Activated naive CD4-positive, alpha-beta T cell treated with anti-CD3 and anti-CD28 coated beads, Interleukin-2, amount 50 U/mL, for 24 hours (primary cell): ENCODE results near the gene KLRF1.
A peak's percentile ranks its signal among the peaks of the same experiment; 100 is the strongest.

Source experiments
- H3K27ac Mint-ChIP-seq: one replicate; pipeline ENCODE4 v1.8.0; 2021; ENCODE audit warnings: mild to moderate bottlenecking, mixed read lengths
- H3K27me3 Mint-ChIP-seq: one replicate; pipeline ENCODE4 v1.8.0; 2021; ENCODE audit warnings: mixed read lengths
- H3K36me3 Mint-ChIP-seq: one replicate; pipeline ENCODE4 v1.8.0; 2021; ENCODE audit warnings: mixed read lengths
- H3K4me1 Mint-ChIP-seq: one replicate; pipeline ENCODE4 v1.8.0; 2021; ENCODE audit warnings: mixed read lengths
- H3K4me3 Mint-ChIP-seq: one replicate; pipeline ENCODE4 v1.8.0; 2021; ENCODE audit warnings: mild to moderate bottlenecking, mixed read lengths
- H3K9me3 Mint-ChIP-seq: one replicate; pipeline ENCODE4 v1.8.0; 2021; ENCODE audit warnings: mixed read lengths

Gene KLRF1

DNA sequence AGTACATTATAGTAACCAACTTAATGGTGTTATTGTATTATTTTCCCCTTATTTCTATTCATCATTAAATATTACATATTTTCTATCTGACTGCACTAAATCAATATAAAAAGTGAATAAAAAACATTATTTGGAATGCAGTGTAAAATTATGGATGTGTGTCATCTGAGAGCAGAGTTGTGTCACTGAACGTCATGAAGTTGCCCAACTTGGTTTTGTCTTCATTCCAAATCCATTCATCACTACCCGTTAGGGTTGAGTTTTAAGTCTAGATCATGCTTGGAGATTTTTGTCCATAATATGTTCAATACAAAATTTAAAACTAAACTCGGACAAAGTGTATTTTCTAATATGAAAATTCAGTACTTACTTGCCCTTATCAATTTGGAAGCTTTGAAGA, 16.1 kb downstream of the KLRF1 start:
- Mint-ChIP-seq H3K4me3 (no peak overlapping the region), H3K36me3 (peaks cover 6% of the 10 kb centered on the region), H3K4me1 (no peaks in the 10 kb centered on the region), H3K9me3 (peaks cover 5% of the 10 kb centered on the region), H3K27me3 (no peaks in the 10 kb centered on the region), H3K27ac (no peak overlapping the region)

DNA sequence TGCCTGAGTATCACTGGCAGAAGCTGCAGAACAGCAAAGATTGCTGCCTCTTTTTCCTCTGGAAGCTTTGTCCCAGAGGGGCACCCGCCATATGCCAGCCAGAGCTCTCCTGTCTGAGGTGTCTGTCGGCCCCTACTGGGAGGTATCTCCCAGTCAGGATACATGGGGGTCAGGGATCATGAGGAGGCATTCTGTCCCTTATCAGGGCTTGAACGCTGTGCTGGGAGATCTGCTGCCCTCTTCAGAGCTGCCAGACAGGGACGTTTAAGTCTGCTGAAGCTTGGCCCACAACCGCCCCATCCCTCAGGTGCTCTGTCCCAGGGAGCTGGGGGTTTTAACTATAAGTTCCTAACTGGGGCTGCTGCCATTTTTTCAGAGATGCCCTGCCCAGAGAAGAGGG, 21.6 kb downstream of the KLRF1 start:
- Mint-ChIP-seq H3K9me3 (peaks cover 5% of the 10 kb centered on the region), H3K36me3 (peaks cover 33% of the 10 kb centered on the region), H3K27ac (no peak overlapping the region), H3K4me3 (no peak overlapping the region), H3K27me3 (no peaks in the 10 kb centered on the region), H3K4me1 (peaks cover 12% of the 10 kb centered on the region)

DNA sequence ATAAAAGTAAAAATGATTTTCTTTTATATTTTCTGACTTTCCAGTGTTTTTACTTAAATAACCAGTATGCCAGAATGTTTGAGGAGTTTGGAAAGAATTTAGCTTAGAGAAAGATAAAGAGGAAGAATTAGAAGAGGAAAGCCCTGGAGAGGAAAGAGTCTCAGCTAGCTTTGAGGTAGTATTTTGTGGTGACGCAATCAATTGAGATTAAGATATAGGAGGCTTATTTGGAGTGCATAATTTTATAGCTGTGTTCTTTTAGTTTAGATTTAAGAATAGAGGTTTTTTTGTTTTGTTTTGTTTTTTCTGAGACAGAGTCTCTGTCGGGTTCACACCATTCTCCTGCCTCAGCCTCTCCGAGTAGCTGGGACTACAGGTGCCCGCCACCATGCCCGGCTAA, 23.8 kb downstream of the KLRF1 start:
- peak overlapping the region; percentile 38 for H3K27ac Mint-ChIP-seq
- peaks cover 46% of the 10 kb centered on the region for H3K36me3 Mint-ChIP-seq
- no peak overlapping the region for H3K4me3 Mint-ChIP-seq
- peaks cover 28% of the 10 kb centered on the region for H3K4me1 Mint-ChIP-seq
- no peaks in the 10 kb centered on the region for H3K27me3 Mint-ChIP-seq
- peaks cover 5% of the 10 kb centered on the region for H3K9me3 Mint-ChIP-seq

DNA sequence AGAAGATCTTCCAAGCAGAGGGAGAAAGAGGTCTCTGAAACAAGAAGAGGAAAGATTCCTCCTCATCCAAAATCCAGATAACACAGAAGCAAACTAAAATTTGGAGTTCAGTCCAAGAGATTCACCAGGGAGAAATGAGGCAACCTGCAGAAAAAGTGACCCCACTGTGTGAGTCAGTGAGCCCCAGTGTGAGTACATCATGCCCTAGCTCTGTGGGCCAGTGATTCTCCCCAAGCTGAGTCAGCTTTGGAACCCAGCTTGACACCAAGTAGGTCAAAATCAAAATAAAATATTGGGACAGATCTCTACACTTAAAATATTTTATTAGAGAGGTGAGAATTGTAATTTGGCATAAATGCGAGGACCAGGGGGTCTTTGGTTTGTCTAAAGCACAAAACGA, 24.6 kb downstream of the KLRF1 start:
- H3K9me3 Mint-ChIP-seq = peaks cover 5% of the 10 kb centered on the region
- H3K27me3 Mint-ChIP-seq = no peaks in the 10 kb centered on the region
- peaks cover 48% of the 10 kb centered on the region for H3K36me3 Mint-ChIP-seq
- peaks cover 37% of the 10 kb centered on the region for H3K4me1 Mint-ChIP-seq
- H3K27ac Mint-ChIP-seq = no peak overlapping the region
- H3K4me3 Mint-ChIP-seq = no peak overlapping the region

DNA sequence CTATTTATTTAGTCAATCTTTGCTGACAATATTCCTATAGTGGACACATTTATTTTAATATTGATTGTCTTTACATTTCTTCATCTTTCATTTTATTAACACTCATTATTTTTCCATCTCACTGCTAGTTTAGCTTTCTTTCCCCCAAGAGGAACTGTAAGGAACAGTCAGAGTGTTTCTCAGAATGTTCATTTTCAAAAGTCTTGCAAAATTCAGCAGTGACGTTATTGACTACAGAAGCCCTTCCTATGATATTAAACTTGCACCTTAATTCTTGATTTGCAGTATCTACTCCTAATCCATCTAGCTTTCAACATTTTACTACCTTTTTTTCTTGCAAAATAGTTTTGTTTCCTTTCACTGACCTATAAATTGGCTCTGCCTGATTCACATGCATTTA, 28.9 kb downstream of the KLRF1 start:
- no peak overlapping the region for H3K27ac Mint-ChIP-seq
- peaks cover 72% of the 10 kb centered on the region for H3K4me1 Mint-ChIP-seq
- H3K4me3 Mint-ChIP-seq = no peak overlapping the region

DNA sequence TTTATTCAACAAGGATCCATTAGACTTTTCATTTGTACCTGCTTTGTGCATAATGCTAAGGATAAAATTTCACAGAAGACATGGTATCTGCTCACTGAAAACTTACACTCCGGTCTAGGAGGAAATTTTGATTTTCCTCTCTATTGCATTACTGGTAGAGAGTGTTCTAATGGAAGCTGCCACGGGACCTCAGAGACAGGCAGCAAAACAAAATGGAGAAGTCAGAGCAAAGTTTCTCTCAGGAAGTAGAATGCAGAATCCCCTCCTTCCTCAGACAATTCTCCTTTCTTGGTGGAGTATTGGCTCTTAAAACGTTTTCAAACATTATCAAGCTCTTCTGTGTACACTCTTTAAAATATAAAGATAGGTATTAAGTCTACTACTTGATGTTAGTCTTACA, 29.6 kb downstream of the KLRF1 start:
- Mint-ChIP-seq H3K27me3 (no peaks in the 10 kb centered on the region), H3K9me3 (no peaks in the 10 kb centered on the region), H3K4me1 (peaks cover 76% of the 10 kb centered on the region), H3K36me3 (peaks cover 50% of the 10 kb centered on the region), H3K4me3 (no peak overlapping the region), H3K27ac (no peak overlapping the region)

More for the DNA sequence above, 28.9 kb downstream of the KLRF1 start:
- Mint-ChIP-seq H3K36me3 (peaks cover 51% of the 10 kb centered on the region), H3K9me3 (no peaks in the 10 kb centered on the region), H3K27me3 (no peaks in the 10 kb centered on the region)

DNA sequence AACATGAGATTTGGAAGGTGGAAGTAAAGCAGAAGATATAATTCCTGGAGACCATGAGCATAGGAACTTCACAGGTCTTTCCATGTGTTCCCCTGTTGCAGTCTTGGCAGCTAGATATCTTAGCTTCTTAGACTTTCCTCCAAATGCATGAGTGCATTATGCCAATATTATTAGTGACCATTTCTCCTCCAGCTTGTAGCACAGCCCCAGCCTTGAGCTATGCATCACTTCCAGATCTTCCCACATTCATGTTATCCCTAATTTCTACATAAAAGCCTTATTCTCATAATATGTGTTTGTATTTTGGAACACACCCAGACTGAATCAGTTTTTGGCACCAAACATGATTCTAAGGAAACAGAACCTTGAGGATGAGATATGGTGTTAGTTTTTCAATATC, 30.9 kb downstream of the KLRF1 start:
- Mint-ChIP-seq H3K4me1 (peaks cover 81% of the 10 kb centered on the region), H3K9me3 (peaks cover 3% of the 10 kb centered on the region), H3K27me3 (no peaks in the 10 kb centered on the region), H3K4me3 (no peak overlapping the region), H3K36me3 (peaks cover 48% of the 10 kb centered on the region), H3K27ac (no peak overlapping the region)

DNA sequence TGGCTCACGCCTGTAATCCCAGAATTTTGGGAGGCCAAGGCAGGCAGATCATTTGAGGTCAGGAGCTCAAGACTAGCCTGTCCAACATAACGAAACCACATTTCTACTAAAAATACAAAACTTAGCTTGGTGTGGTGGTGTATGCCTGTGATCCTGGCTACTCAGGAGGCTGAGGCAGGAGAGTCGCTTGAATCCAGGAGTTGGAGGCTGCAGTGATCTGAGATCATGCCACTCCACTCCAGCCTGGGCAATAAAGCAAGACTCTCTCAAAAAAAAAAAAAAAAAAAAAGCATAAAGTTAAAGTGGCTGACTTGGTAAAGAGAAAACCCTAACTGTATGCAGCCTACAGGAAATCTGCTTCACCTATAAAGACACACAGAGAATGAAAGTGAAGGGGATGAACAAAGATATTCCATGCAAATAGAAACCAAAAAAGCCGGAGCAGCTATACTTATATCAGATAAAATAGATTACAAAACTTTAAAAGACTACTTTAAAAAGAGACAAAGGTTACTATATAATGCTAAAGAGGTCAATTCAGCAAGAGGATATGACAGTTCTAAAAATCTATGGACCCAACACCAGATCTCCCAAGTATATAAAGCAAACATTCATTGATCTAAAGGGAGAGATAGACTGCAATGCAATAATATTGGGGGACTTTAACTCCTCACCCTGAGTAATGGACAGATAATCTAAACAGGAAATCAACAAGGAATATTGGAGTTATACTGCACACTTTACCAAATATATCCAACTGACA, 37.8 kb downstream of the KLRF1 start:
- Mint-ChIP-seq H3K27me3 (no peaks in the 10 kb centered on the region), H3K36me3 (peaks cover 25% of the 10 kb centered on the region), H3K27ac (peak overlapping the region; percentile 91), H3K4me1 (peaks cover 54% of the 10 kb centered on the region), H3K4me3 (peak overlapping the region; percentile 96), H3K9me3 (peaks cover 9% of the 10 kb centered on the region)

DNA sequence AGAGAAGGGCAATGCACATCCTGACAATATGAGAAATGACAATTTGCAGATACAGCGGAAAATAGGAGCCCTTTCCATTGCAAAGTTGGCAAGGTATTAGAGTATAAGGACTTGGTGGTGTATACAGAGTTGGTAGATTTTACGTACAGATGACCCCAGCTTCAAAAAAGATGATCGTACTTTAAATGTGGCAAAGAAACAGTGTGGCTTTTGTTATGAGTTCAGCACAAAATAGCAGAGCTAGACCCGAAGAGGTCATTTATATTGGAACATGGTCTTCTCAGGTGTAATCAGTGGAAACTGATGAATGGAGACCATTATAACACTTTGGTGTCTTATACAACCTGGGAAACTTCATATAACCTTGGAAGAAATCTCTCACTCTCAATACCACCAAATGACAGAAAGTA, 39.6 kb downstream of the KLRF1 start:
- Mint-ChIP-seq H3K4me1 (peaks cover 52% of the 10 kb centered on the region), H3K4me3 (peak overlapping the region; percentile 96), H3K27ac (peak overlapping the region; percentile 95), H3K9me3 (peaks cover 9% of the 10 kb centered on the region), H3K27me3 (no peaks in the 10 kb centered on the region), H3K36me3 (peaks cover 21% of the 10 kb centered on the region)

DNA sequence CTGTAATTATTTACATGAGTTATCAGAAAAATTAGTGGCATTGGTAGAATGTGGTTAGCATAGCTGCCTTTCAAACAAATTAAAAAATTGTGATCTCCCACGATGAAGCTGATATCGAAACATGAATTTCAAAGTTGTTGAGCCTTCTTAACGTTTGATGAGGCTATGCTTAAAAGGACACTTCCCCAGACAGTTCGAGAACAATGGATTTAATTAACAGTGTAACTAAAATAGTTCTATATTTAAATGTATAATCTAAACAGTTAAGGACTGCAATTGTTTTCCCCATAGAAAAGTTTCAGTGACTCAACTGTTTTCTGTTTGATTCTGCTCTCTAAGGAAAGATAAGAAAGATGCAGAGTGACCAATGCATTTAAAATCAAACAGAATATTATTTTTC, 40.2 kb downstream of the KLRF1 start:
- no peaks in the 10 kb centered on the region for H3K27me3 Mint-ChIP-seq
- H3K4me3 Mint-ChIP-seq = peak overlapping the region; percentile 96
- peak overlapping the region; percentile 95 for H3K27ac Mint-ChIP-seq
- peaks cover 9% of the 10 kb centered on the region for H3K9me3 Mint-ChIP-seq
- peaks cover 18% of the 10 kb centered on the region for H3K36me3 Mint-ChIP-seq
- peaks cover 50% of the 10 kb centered on the region for H3K4me1 Mint-ChIP-seq

DNA sequence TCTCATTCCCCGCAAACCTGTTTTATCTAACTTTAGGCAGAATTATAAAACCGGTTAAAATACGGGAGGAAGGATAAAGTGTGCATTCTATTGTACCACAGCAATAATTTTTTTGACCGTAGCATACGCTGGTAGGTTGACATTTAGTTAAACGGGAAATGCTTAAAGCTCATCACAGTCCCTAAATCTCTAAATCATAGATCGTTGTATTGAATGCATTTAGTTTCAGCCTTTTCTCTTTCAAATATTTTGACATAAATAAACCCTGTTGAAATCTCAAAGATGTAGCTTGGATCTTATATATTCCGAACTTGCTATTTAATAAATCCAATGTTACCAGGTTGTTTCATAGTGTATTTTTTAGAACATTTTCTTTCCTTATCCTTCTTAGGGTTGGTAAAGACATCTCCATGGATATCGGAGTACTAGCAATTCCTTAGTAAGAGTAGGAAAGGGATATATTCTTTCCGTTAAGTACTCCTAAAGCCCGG, 41.1 kb downstream of the KLRF1 start:
- peaks cover 10% of the 10 kb centered on the region for H3K36me3 Mint-ChIP-seq
- H3K4me3 Mint-ChIP-seq = peak overlapping the region; percentile 98
- peaks cover 42% of the 10 kb centered on the region for H3K4me1 Mint-ChIP-seq

DNA sequence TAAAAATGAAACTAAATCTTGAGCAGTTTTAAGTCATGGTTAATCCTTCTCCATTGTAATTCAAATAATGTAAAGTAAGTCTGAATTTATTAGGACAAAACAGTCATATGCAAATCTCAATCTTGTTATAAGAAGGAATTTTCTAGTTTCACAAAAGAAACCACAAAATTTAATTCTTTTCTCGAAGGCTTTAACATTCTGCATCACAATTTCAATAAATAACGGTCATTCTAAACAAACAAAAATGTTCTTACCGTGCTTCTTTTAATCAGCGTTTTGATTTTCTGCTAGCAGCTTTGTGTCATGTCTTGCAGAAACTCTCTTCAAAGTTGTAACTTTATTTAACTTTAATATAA, 41.6 kb downstream of the KLRF1 start:
- Mint-ChIP-seq H3K9me3 (no peaks in the 10 kb centered on the region), H3K27ac (peak overlapping the region; percentile 100), H3K4me3 (peak overlapping the region; percentile 98), H3K4me1 (peaks cover 39% of the 10 kb centered on the region), H3K36me3 (peaks cover 4% of the 10 kb centered on the region), H3K27me3 (no peaks in the 10 kb centered on the region)

More for the DNA sequence above, 41.1 kb downstream of the KLRF1 start:
- Mint-ChIP-seq H3K27me3 (no peaks in the 10 kb centered on the region), H3K27ac (peak overlapping the region; percentile 100), H3K9me3 (peaks cover 5% of the 10 kb centered on the region)

DNA sequence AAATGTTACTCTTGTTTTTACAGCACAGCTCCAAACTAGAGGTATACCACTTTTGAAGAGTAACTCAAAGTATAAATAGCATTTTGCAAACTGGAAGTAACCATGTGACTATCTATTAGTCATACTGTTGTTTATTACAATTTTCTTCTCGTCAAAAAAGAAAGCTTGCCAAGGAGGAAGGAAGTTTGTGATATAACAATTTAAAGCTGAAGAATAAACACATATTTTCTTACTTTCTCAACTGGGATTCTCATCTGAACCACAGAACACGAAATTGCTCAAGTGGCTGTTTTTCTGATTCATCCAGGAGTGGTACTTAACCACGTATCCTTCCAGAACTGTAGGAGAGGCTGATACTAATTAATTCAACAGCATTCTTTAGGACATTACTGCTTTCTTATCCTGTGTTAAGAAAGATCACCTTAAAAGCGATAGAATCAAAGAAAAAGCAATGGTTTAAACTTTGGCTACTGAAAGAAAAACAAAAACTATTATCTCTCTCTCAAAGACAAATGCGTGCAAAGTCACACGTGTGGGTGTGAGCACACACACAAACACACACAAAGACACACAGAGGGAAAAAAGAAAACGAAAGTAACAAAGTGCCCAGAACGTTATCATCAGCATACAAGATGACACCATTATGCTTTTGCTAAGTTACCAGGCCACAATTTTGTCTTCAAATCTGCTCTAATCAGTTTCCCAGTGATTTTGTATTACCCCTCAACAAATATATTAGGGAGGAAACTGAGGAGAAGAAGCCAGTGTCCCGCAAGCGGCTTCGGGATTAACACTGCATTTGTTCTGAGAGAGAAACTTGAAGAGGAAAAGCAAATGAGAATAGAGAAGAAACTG, 42.3 kb downstream of the KLRF1 start, which contains the start of gene CLEC2B:
CLEC2B (minus strand) TSS at position 48 of the 855 bp plus-strand sequence.
- Mint-ChIP-seq H3K36me3 (no peaks in the 10 kb centered on the region), H3K27ac (peak within 1 kb of the TSS; percentile 100)

DNA sequence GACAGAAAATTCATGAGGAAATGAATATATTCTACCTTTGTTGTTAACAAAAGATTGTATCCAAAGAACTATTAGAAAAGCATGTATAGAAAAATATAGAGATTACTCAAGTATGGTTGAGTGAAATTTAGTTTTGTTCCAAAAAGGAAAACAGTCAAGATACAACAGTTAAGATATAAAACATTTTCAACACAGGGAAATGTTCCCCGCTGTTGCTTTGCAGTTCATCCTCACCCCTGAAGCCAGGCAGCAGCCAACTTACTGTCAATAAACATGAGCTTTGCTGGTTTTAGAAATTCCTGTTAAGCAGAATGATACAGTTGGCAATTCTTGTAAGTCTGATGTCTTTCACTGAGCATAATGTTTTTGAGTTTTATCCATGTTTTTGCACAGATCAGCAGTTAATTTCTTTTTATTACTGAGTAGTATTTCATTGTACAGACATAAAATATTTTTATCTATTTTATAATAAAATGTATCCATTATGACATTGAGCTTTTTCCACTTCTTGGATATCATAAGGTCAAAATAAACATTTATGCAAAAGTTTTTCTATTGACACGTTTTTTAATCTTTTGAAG, 43.1 kb downstream of the KLRF1 start:
- Mint-ChIP-seq H3K4me1 (peaks cover 25% of the 10 kb centered on the region), H3K27me3 (no peaks in the 10 kb centered on the region), H3K9me3 (no peaks in the 10 kb centered on the region), H3K27ac (peak overlapping the region; percentile 100), H3K4me3 (peak overlapping the region; percentile 98), H3K36me3 (no peaks in the 10 kb centered on the region)

More for the DNA sequence above, 42.3 kb downstream of the KLRF1 start, which contains the start of gene CLEC2B:
- Mint-ChIP-seq H3K4me3 (peak within 1 kb of the TSS; percentile 98), H3K27me3 (no peaks in the 10 kb centered on the region), H3K4me1 (peaks cover 33% of the 10 kb centered on the region), H3K9me3 (no peaks in the 10 kb centered on the region)

DNA sequence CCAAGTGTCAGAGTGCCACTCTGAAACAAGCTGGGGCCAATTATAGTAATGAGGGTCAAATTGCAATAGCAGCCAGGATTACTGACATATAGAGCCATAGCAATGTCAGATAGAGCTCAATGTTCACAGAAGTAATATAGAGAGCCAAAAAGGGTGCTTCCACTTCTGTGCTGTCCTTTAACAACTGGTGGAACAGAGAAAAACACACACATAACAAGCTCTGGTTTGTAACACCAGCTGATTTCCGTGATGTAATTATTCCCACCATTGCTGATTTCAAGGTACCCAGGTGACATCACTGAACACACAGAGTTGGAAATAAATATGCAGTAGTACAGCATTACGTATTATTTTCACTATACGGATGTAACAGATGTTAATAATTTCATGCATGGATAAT, 44.9 kb downstream of the KLRF1 start:
- no peaks in the 10 kb centered on the region for H3K9me3 Mint-ChIP-seq
- no peak overlapping the region for H3K27ac Mint-ChIP-seq
- peaks cover 23% of the 10 kb centered on the region for H3K4me1 Mint-ChIP-seq
- H3K4me3 Mint-ChIP-seq = no peak overlapping the region
- no peaks in the 10 kb centered on the region for H3K36me3 Mint-ChIP-seq
- no peaks in the 10 kb centered on the region for H3K27me3 Mint-ChIP-seq
